Dermis microvascular lymphatic vessel endothelial cell (primary cell): ENCODE results near the gene PSTK. TPM values are rescaled to one million over a fixed set of nuclear protein-coding genes. Genes with fewer than 3 reads are reported as not detected.

Source experiments
- DNase-seq, 2 donors: peaks; one replicate each; pipeline versions ENCODE4 v3.0.0 to v3.0.0-alpha.2; 2010; ENCODE audit warnings: low read depth in 2 of 2
- total RNA-seq: library from RNA; depleted of rRNA; stranded (reverse); fragments of >200 nt; gene quantifications from 2 replicates; pipeline ENCODE4 v1.2.1, GENCODE V29; 2014

The PSTK gene, protein sequence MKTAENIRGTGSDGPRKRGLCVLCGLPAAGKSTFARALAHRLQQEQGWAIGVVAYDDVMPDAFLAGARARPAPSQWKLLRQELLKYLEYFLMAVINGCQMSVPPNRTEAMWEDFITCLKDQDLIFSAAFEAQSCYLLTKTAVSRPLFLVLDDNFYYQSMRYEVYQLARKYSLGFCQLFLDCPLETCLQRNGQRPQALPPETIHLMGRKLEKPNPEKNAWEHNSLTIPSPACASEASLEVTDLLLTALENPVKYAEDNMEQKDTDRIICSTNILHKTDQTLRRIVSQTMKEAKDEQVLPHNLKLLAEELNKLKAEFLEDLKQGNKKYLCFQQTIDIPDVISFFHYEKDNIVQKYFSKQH
- total RNA-seq = 2.2 and 2.8 TPM in 2 replicates

DNA sequence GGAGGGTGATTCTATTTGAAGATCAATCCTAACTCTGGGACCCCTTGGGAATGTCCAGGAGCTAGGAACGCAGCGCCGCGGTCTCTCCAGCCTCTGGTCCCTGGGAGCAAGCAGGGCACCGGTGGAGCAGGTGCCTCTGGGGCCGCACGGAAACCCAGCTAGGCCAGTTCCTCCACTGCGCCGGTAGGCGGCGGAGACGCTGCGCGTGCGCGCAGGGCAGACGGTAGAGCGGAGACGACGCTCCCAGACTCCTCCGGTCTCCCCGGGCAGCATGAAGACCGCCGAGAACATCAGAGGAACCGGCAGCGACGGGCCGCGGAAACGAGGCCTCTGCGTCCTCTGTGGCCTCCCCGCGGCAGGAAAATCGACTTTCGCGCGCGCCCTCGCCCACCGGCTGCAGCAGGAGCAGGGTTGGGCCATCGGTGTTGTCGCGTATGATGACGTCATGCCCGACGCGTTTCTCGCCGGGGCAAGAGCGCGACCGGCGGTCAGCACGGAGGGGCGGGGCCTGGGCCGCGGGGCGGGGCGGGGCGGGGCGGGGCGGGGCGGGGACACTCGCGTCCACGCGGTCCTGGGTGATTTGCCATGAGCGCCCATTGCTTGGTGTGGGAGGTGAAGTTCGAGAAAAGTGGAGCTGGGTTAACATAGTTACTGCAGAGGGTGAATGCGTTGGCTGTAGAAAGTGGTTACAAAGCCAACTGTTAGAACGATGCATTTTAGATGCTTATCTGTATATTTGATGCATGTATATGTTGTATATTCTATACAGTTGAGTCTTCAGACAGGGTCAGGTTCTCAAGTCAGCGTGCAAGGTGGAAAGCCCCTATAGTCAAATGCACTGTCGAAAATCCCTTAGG is at the start of gene PSTK:
PSTK (plus strand) TSS at position 193 of the 857 bp plus-strand sequence; CDS start at position 272, 79 bp downstream.
- peak; percentile 90 to 93 for DNase-seq

DNA sequence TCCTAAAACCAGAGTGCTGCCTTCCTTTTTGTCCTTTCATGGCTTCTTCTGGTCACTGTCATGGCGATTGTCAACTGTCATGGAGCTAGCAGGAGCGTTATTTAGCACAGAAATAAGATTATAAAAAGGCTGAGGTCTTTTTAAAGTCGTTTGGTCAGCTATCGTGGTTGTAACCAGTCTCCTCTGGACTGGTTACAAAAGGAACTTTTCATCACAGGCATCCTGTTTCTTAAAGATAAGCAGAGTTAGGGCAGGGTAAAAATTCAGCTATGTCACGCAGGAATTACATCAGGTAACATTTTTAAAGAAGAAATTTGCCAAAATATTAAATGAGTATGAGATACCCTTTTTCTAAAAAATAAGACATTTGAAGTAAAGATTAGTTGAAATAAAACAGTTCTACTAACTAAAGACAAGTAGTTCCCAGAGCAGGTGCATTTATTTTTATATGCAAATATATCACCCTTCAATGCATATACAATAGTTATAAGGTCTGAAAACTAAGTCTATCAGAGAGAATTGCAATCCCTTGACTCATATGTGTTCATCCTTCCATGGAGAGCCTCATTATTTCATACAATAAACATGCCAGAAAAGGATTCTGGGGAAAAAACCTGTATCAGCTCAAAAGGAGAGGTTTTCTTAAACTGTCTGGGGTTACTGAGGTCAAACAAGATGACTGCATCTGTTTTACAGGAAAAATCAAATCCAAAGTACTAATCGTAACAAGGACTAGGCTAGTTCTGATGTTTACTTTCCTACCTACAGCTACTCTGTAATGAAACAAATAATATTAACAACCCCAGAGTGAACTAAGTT is 48.9 kb upstream of the PSTK start:
- DNase-seq = no peak

DNA sequence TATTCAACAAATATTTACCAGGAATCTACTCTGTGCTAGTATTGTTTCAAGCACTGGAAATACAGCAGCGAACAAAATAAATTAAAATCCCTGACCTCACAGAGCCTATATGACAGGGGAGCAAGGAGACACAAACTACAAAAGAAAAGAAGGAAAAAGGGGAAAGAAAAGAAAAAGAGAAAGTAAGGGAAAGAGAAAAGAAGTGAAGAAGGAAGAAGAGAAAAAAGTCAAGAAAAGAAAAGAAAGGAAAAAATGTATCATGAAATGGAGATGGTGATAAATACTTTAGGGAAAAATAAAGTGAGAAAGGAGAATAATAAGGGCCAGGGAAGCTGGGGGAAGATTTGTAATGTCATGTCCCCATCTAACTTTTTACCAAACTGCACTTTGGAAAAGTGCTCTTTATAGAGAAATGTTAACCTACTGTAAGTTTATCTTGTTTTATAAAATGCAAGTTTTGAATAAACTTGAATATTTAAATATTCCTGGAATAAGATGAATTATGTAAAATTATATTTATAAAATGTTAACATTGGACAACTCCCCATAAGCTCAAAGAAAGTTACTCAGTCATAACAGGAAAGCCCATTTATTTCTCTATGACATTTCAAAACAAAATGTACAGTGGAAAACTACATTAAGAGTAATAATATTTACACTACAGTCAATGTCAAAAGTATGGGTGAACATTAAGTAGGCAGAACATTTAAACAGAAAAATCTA is 40.9 kb upstream of the PSTK start:
- peak in 1 of 2 donors; percentile 10 for DNase-seq

DNA sequence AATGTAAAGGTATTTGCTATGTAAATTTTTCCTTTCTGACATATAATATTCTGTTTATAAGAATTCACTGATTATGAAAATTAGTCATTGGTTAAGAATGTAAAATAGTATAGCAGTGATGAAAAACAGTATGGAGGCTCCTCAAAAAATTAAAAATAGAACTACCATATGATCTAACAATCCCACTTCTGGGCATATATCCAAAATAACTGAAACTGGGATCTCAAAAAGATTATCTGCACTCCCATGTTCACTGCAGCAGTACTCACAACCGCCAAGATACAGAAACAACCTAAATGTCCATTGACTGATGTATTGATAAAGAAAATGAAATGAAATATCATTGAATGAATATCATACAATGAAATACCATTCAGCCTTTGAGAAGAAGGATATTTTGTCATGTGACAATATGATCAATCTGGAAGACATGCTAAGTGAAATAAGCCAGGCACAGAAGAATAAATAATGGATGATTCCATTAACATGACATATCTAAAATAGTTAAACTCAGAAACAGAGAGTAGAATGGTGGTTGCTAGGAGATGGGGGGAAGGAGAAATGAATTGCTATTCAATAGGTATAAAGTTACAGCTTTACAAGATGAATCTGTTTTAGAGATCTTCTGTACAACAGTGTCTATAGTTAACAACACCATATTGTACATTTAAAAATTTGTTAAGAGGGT is 40.2 kb upstream of the PSTK start:
- peak in 1 of 2 donors; percentile 48 for DNase-seq

DNA sequence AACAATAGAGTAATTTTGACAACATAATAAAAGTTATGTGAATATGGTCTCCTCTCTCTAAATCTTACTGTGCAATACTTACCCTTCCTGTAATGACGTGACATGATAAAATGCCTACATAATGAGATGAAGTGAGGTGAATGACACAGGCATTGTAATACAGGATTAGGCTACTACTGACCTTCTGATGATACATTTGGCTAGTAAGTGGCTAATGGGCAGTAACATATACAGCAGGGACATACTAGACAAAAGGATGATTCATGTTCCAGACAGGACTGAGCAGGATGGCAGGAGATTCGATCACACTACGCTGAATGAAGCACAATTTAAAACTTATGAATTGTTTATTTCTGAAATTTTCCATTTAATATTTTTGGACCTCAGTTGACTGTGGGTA is 30.9 kb upstream of the PSTK start:
- peak in 1 of 2 donors; percentile 8 for DNase-seq

DNA sequence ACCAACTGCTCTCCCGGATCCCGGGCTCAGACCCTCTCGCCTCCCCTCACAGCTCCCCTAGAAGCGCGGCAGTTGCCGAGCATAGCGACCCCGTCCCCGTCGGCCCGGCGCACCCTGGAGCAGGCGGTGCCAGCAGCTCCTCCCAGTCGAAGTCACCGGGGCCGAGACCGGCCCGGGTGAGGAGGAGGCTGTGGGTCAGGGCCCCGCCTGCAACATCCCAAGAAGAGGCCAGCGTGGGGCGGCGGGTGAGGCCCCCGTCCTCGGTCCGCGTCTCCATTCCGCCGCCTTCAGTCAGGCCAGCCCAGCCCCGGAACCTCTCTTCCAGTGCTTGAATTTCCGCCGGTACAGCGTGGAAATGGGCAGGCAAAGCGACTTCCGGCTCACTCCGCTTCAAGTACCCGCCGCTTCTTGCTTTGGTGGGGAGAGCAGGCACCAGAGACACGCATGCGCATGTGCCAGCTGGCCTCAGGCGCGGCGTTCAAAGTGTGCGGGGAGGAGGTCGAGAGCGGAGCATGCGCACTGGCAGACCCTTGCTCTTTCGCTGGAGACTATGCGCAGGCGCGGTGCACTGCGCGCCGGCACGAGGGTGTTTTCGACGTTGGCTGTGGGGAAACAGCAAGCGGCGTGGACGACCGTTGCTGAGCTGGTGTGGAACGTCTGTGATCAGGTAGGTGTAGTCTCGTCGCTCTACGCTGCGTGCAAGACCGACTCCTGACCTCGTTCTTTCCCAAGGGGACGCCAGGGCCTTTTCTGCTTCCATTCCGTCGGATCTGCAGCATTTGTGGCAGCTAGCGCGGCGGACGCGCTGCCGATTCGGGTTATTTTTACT is 26.1 kb upstream of the PSTK start, which contains the start of gene C10orf88:
C10orf88 (minus strand) TSS at position 326 of the 829 bp plus-strand sequence; CDS start at position 277, 49 bp downstream.
- DNase-seq = peak; percentile 95 to 97

DNA sequence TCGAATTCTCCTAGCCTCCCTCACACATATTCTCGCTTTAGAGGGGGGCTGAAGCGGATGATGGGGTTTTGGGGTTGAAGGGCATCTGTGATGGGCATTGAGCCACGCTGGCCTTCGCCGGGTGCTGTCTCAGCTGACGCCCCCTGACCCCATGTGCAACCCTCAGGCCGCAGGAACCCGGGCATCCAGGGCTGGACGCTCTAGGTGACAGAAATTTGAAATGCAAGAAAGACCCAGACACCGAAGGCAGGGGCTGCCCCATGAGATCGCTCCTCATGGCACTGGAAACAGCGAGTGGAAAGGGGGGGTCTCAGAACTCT is 25.5 kb upstream of the PSTK start:
- DNase-seq = no peak

DNA sequence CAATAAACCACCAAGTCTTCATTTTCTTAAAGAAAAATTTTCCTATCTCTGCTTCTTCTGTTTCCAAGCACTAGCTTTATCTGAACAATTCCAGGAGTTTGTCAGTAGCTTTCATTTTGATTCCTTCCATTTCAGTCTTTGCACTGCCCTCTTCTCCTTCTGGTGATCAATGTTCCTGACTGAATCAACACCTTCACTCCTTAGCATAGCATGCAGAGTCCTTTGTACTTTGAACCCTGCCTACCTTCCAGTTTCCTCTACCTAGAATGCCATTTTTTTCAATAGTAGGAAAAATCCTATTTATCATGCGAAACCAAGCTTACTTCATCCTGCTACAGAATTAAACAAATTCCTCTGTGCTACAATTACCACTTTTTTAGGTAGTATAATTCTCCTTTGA is 24.3 kb upstream of the PSTK start:
- DNase-seq = no peak

DNA sequence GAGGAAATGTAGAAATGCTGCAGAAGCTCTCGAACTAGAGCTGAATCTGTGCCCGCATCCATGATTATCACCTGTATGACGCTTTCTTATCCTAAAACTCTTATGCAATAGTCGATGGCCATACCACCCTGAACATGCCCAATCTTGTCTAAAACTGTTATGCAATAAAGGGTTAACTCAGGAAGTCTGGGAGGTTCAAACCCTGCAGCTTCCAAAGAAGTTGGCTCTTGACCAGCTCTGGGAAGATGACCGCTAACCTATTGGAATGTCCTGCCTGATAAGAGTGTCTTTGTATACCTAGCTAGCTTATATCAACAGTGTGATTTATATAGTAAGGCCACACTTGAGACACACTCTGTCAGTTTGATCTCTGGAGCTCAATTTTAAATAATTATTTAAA is 22.7 kb upstream of the PSTK start:
- no peak for DNase-seq

DNA sequence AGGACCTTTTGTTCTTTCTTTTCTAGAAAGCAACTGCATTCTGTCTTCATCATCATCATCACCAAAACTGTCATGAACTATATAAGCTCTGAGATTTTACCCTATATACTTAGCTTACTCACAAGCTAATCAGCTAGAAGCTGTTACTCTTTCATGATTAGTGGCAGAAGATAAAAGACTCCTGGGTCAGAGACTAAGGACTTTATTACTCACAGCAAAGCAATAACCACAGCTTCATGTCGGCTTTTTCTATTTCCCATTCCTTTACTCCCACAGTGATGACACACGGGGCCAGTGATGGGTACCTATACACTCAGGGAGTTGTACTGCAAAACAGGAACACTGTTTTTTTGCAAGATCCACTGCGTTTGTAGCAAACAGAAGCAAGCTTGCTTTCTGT is 17.8 kb upstream of the PSTK start:
- DNase-seq = no peak

DNA sequence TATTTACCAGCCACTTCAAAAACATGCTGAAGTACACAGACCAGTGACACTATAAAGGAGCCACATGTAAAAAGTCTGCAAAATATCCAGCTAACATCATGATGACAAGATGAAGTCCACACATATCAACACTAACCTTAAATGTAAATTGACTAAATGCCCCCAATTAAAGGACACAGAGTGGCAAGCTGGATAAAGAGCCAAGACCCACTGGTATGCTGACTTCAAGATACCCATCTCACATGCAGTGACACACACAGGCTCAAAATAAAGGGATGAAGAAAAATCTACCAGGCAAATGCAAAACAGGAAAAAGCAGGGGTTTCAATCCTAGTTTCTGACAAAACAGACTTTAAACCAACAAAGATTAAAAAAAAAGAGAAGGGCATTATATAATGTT is 13.3 kb upstream of the PSTK start:
- DNase-seq = no peak

DNA sequence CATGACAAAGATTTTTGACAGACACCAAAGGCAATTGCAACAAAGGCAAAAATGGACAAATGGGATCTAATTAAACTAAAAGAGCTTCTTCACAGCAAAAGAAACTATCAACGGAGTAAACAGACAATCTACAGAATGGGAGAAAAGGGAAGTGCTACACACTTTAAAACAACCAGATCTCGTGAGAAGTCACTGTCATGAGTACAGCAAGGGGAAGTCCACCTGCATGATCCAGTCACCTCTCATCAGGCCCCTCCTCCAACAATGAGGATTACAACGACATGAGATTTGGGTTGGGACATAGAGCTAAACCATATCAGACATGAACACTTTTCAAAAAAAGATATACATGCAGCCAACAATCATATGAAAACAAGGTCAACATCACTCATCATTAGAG is 11.5 kb upstream of the PSTK start:
- no peak for DNase-seq

DNA sequence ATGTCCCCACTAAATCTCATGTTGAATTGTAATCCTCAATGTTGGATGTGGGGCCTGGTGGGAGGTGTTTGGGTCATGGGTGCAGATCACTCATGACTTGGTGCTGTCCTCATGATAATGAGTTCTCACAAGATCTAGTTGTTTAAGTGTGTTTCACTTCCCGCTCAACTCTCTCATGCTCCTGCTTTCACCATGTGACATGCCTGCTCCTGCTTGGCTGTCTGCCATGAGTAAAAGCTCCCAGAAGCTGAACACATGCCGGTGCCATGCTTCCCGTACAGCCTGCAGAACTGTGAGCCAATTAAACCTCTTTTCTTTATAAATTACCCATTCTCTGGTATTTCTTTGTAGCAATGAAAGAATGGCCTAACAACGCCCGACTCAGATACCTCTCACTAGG is 6.2 kb upstream of the PSTK start:
- no peak for DNase-seq

DNA sequence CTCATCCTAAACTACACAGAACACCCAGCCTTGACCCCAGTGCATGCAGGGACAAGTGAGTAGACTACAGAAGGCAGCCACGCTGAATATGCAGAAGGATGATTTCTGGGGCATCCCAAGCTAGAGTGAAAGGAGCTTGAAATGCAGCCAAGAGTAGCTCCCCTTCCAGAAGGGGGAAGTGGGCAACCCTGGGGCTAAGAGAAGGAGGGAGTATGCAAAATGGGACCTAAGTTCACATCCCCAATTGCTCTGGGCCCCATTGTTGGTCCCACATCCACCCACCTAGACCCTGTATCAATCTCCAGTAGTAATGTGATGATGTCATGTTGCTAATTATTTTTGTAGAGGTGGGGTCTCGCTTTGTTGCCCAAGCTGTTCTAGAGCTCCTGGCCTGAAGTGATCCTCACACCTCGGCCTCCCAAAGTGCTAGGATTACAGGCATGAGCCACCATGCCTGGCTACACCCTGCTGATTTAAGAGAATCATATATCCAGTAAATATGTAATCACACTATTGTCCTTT is 5.6 kb upstream of the PSTK start:
- DNase-seq = no peak

DNA sequence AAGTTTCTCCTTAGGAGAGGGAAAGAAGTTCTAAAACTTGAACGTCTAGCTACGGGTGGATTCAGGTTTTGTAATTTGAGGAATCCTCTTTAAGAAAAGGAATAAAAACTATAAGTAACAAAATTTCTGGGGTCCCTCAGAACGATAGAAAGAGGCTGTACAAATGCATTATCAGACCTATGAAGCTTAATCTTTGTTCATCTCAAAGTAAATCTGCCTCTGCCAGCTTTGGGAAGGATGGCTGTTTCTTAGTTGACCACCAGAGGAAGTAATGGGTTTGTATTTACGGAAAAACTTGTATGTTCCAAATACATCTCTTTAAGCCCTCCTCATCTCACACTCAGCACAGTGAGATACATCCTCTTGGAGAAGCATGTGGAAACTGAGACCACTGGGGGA is 864 bp downstream of the PSTK start:
- peak in 1 of 2 donors; percentile 39 for DNase-seq

DNA sequence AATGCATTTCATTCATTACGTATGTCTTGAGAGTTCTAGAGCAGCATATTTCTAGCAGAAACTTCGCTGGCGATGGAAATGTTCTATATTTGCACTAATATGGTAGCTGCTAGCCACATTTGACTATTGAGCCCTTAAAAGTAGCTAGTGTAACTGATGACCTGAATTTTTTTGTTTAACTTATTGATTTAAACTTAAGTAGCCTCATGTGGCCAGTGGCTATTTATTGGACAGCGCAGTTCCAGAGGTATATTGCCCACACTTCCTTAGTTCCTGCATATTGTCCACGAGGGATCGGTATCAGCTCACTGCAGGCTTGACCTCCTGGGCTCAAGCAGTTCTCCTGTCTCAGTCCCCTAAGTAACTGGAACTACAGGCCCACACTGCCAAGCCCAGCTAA is 3.7 kb downstream of the PSTK start:
- DNase-seq = no peak

DNA sequence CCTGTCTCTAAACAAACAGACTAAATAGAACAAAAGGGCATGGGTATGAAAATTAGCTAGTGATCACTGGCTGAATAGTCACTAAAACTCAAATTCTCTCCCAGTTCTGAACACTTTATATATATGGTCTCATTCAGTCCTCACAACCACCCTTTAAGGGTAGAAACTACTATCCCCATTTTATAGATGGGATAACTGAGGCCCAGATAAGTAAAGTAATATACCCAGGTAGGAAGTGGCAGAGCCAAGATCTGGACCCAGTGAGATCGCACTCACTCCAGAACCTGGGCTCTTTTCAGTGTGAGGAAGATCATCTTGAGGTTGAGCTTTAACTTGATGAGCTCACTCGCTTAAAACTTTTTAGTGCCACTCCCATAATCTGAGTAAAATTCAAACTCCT is 4.5 kb downstream of the PSTK start:
- no peak for DNase-seq

DNA sequence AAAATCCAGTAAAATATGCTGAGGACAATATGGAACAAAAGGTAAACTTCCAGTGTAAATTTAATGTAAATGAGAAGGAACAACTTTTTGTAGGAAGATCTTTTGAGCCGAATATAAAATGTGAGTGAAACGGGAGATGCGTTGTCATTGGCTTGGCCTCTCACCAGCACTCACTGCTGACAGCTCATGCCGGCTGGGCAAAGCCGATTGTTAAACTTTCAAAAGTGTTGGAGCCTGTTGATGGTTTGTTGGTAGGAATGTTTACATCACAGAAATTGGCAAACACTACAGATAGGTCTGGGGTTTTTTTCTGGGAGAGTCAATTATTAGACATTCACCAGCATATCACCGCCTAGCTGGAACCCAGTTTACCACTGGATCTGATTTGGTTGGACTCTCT is 6.1 kb downstream of the PSTK start:
- DNase-seq = no peak

DNA sequence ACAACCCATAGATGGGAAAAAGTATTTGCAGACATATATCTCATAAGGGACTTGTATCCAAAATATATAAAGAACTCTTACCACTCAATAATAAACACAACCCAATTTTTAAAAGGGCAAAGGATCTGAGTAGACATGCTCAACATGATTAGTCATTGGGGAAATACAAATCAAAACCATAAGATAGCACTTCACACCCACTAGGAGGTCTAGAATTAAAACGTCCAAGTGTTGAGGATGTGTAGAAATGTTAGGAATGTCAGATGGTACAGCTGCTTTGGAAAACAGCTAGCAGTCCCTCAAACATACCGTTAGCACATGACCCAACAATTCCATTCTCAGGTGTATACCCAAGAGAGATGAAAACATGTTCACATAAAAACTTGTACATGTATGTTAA is 8.3 kb downstream of the PSTK start:
- DNase-seq = no peak

DNA sequence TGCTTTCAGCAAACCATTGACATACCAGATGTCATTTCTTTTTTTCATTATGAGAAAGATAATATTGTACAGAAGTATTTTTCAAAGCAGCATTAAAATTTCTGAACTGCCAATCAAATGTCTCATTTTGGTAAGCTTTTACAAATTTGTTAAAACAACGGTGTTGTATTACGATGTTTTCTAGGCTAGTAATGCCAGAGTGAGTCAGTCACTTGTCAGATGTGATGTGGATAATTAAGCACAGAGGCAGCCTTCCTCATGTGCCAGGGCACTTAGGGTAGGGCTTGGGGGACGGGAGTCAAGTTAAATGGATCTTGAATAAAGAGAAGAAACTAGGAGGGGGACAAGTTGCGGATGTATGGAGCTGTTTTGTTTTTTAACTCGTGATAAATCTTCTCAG is 10.1 kb downstream of the PSTK start:
- no peak for DNase-seq
